K562 (cell line): ENCODE measurements around the gene YARS1. TPM values are rescaled to one million over a fixed set of nuclear protein-coding genes. Genes with fewer than 3 reads are reported as not detected.

Experiments used
- ATAC-seq: fragments of 200-7000 bp; cut with Tn5 transposase; 3 replicates; pipeline ENCODE4 v1.9.1; 2020; ENCODE audit warnings: moderate library complexity
- BruUV-seq: library from RNA; stranded (reverse); fragments of 400-500 nt; replicated peaks from 2 replicates; lab custom pipeline; 2021; lab: Mats Ljungman, UMichigan
- CTCF ChIA-PET: fragments of 300-600 bp; formaldehyde crosslinking; extraction: SDS; loops from one replicate; lab custom pipeline; 2021; ENCODE audit warnings: low intra/inter-chr PET ratio; lab: Yijun Ruan, JAX
- POLR2A ChIA-PET: fragments of 300-600, 350-650 bp; sonication (Branson Sonifier 250); formaldehyde crosslinking; extraction: SDS; loops from one replicate; lab custom pipeline; 2021; ENCODE audit warnings: antibody characterized with exemption, inconsistent platforms; lab: Yijun Ruan, JAX
- DNase-seq, 4 experiments: peaks; one replicate each; pipeline versions ENCODE4 v3.0.0 to v3.0.0-alpha.2; 2011 to 2018; ENCODE audit warnings: low spot score in 3 of 4, mixed read lengths in 3 of 4; ENCODE audit errors: extremely low read depth in 1 of 4
- FAIRE-seq: peaks from 2 replicates; lab custom pipeline; 2011; peaks lifted over from hg19 to GRCh38; lab: Jason Lieb, UNC
- H2AFZ ChIP-seq: 2 replicates; pipeline ENCODE4 v1.6.0; 2011; ENCODE audit warnings: low read depth, low read length, control low read depth, inconsistent platforms
- H3K27ac ChIP-seq: fragments of 200-600 bp; 3 replicates; pipeline ENCODE4 v1.8.0; 2011; ENCODE audit warnings: low read depth, mild to moderate bottlenecking, control low read depth, inconsistent platforms, low read length, moderate library complexity, mixed read lengths; ENCODE audit errors: extremely low read depth
- H3K27me3 ChIP-seq, 2 experiments: fragments of 300-600 bp in 1 of 2; 2 replicates in 1 of 2; 3 replicates in 1 of 2; pipeline versions ENCODE4 v1.6.0 to v1.8.0; 2011; ENCODE audit warnings: inconsistent platforms in 2 of 2, low read length in 2 of 2, mild to moderate bottlenecking in 1 of 2, mixed read lengths in 1 of 2, moderate library complexity in 1 of 2; ENCODE audit not compliant: control insufficient read depth in 2 of 2, insufficient read depth in 2 of 2
- H3K36me3 ChIP-seq: fragments of 300-600 bp; 3 replicates; pipeline ENCODE4 v1.8.0; 2011; ENCODE audit warnings: mild to moderate bottlenecking, low read length, inconsistent platforms; ENCODE audit not compliant: control insufficient read depth, insufficient read depth
- H3K4me1 ChIP-seq, 2 experiments: fragments of 200-600 bp in 1 of 2; replicated peaks in 1 of 2; 2 replicates in 1 of 2; 3 replicates in 1 of 2; pipeline versions ENCODE4 v1.5.1 to v1.8.0; 2011; ENCODE audit warnings: inconsistent platforms in 2 of 2, low read length in 2 of 2, mild to moderate bottlenecking in 1 of 2, mixed read lengths in 1 of 2, moderate library complexity in 1 of 2; ENCODE audit not compliant: control insufficient read depth in 2 of 2, insufficient read depth in 2 of 2
- H3K4me2 ChIP-seq: 2 replicates; pipeline ENCODE4 v1.6.1; 2011; ENCODE audit warnings: low read length, control low read depth, inconsistent platforms, mixed read lengths; ENCODE audit not compliant: insufficient read depth
- H3K4me3 ChIP-seq: fragments of 200-600 bp; sonication (generic), shearing (Covaris generic); 2 replicates; pipeline ENCODE4 v1.5.1; 2016; ENCODE audit warnings: control low read depth, inconsistent platforms
- H3K79me2 ChIP-seq: fragments of 200-600 bp; 3 replicates; pipeline ENCODE4 v1.8.0; 2011; ENCODE audit warnings: low read length, inconsistent platforms; ENCODE audit not compliant: control insufficient read depth, insufficient read depth
- H3K9ac ChIP-seq, 2 experiments: 2 replicates each; pipeline versions ENCODE4 v1.6.0 to v1.6.1; 2011; ENCODE audit warnings: low read depth in 2 of 2, low read length in 2 of 2, control low read depth in 1 of 2, inconsistent platforms in 1 of 2, mild to moderate bottlenecking in 1 of 2, mixed read lengths in 1 of 2; ENCODE audit not compliant: insufficient read depth in 1 of 2
- H3K9me1 ChIP-seq: one replicate; pipeline ENCODE4 v1.6.0; 2011; ENCODE audit warnings: inconsistent platforms, mild to moderate bottlenecking, low read length, moderate library complexity; ENCODE audit not compliant: control insufficient read depth, insufficient read depth
- H3K9me3 ChIP-seq: replicated peaks from 2 replicates; pipeline ENCODE4 v1.5.1; 2011; ENCODE audit warnings: low read depth, low read length, inconsistent platforms; ENCODE audit not compliant: control insufficient read depth, insufficient read depth
- H4K20me1 ChIP-seq: replicated peaks from 2 replicates; pipeline ENCODE4 v1.6.1; 2011; ENCODE audit warnings: low read length, inconsistent platforms, mixed read lengths; ENCODE audit not compliant: control insufficient read depth, insufficient read depth
- LARP7 ChIP-seq: fragments of 450-650 bp; IDR thresholded peaks from 2 replicates; pipeline ENCODE4 v1.6.1; 2016
- POLR2AphosphoS2 ChIP-seq: IDR thresholded peaks from 2 replicates; pipeline ENCODE4 v1.6.1; 2012; ENCODE audit warnings: low read length, improper control_type of control experiment
- SMARCB1 ChIP-seq: IDR thresholded peaks from 2 replicates; pipeline ENCODE4 v1.6.1; 2011; ENCODE audit warnings: improper control_type of control experiment, low read depth; ENCODE audit not compliant: insufficient read length
- SUPT5H ChIP-seq: fragments of 450-650 bp; IDR thresholded peaks from 2 replicates; pipeline ENCODE4 v1.6.1; 2016
- WGBS: fragments of 100-300 bp; shearing (Covaris generic); methylation state at CpG from one replicate; pipeline ENCODE4 v1.1.6; 2016; ENCODE audit warnings: low coverage, mixed read lengths; ENCODE audit not compliant: insufficient coverage; ENCODE audit errors: missing lambda C conversion rate; 5-methylcytosine and 5-hydroxymethylcytosine counted together
- in situ Hi-C: fragments of 300-500 bp; cut with MboI; formaldehyde crosslinking; loops from 4 replicates; pipeline ENCODE4 v1.15.0; 2018; ENCODE audit warnings: inconsistent platforms, mixed read lengths
- intact Hi-C: fragments of 100-400 bp; cut with micrococcal nuclease; formaldehyde crosslinking; loops from 2 replicates; pipeline ENCODE4 v1.14.2; 2022
- polyA plus RNA-seq, 8 experiments: library from polyadenylated mRNA; depleted of rRNA in 4 of 8; stranded (reverse) in 5 of 8; unstranded in 3 of 8; fragments of >200 nt; fragmentation: Nextera tagmentation in 2 of 8; fragmentation: Illumina TruSeq in 1 of 8; extraction: Ambion mirVana in 2 of 8; extraction: Trizol in 1 of 8; gene quantifications; 2 replicates each; pipeline versions ENCODE4 v1.2.1 to v1.2.3, GENCODE V29; 2011 to 2014; ENCODE audit warnings: inconsistent platforms in 1 of 8, missing spikeins in 1 of 8
- total RNA-seq, 7 experiments: library from RNA; depleted of rRNA in 6 of 7; stranded (reverse); fragments of >200 nt in 6 of 7; fragmentation: Illumina TruSeq in 2 of 7; extraction: Trizol in 2 of 7; gene quantifications; 2 replicates each; pipeline versions ENCODE4 v1.2.1 to v1.2.3, GENCODE V29; 2011 to 2021; ENCODE audit warnings: low replicate concordance in 1 of 7
- TF ChIP-seq, protein P1 (sequence below): sonication (generic); formaldehyde crosslinking; IDR thresholded peaks from 2 replicates; pipeline ENCODE4 v1.5.0; 2020; ENCODE audit warnings: missing genetic modification reagents

The YARS1 gene
- total and polyA plus RNA-seq, 9 of the 15 experiments (the other 6 are each of a cell fraction or from before 2014, with no cell fraction given): 66.2 to 336 (median 201) TPM

DNA sequence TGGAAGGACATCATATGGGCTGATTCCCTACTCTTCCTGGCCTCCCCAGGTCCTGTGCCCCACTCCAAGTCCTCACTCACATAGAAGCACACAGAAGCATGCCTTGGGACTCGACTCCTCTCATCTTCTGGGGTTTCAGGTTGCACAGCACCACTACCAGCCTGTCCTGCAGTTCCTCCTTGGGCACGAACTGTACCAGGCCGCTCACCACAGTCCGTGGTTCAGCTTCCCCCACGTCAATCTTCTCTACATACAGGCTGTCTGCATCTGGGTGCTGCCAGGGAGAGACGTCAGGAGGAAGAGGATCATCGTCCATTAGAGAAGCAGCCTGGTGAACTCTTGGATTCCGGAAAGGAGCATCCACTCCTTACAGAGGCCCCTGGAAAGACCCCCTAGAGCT, 37.2 kb downstream of the YARS1 start:
- Histone ChIP-seq H3K4me3 (no peak overlapping the region), H3K27me3 (no peaks in the 10 kb centered on the region), H3K4me2 (no peak overlapping the region), H3K9me3 (no peaks in the 10 kb centered on the region), H2AFZ (no peak overlapping the region), H3K9me1 (peaks cover 5% of the 10 kb centered on the region), H3K9ac (no peak overlapping the region)
- DNase-seq: no peak
- intact Hi-C loops: no loop called here
- no peak for FAIRE-seq
- no TSS peak for BruUV-seq
- no peak for ATAC-seq
- in situ Hi-C loops: no loop called here
- POLR2A ChIA-PET: interaction anchor here (0.6 to 2.2 kb wide), 3 partner anchors 9 to 106 kb away, joined by 3 to 4 read pairs (median 3); no protein-coding TSS in a partner anchor
- TF ChIP-seq LARP7 (no peak), SUPT5H (peak; percentile 38; the same call in 1 of the 2 replicates), SMARCB1 (no peak)
- TF ChIP-seq, all 486 proteins: peak for 1
- Histone ChIP-seq H4K20me1 (no peaks in the 10 kb centered on the region; the same call in 1 of the 2 replicates), H3K79me2 (no peaks in the 10 kb centered on the region), H3K27ac (no peak overlapping the region), H3K36me3 (peaks cover 96% of the 10 kb centered on the region), H3K4me1 (no peaks in the 10 kb centered on the region; a peak in 1 of 5 replicates)
- 96% methylated on average over 8 of the region's 8 CpGs for WGBS
- CTCF ChIA-PET: interaction anchor here (0.8 kb wide), 1 partner anchor 67 kb away, joined by 3 read pairs; no protein-coding TSS in a partner anchor

DNA sequence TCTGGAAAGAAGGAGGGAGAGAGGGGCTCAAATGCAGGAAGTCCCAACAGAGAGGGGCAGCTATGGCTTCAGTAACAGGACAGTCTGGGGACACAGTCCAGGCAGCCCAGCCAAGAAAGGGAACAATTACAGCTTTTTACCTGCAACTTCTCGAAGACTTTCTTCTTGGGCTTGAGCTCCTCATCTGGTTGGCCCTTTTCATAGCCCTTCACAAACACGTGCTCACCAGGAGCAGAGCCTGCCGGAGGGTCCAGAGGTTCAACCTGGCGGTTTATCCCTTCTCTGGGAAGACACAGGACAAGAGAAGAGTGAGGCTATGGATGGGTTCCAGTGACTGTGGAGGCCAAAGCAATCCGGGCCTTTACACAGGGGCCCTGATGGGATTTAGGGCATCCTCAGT, 37.9 kb downstream of the YARS1 start:
- CTCF ChIA-PET: interaction anchor here (0.6 to 0.8 kb wide), 2 partner anchors 67 to 651 kb away, joined by 3 to 4 read pairs; partner anchors contain the start of gene PHC2
- DNase-seq: no peak
- H3K79me2 ChIP-seq: no peaks in the 10 kb centered on the region
- H2AFZ ChIP-seq: no peak overlapping the region
- peaks cover 5% of the 10 kb centered on the region for H3K9me1 ChIP-seq
- FAIRE-seq: no peak
- no peaks in the 10 kb centered on the region; the same call in 1 of the 2 replicates for H4K20me1 ChIP-seq
- POLR2A ChIA-PET: interaction anchor here (0.6 to 8.8 kb wide), 5 partner anchors 8 to 1619 kb away, joined by 3 to 116 read pairs (median 3); no protein-coding TSS in a partner anchor
- no peak overlapping the region for H3K9ac ChIP-seq
- no peak overlapping the region for H3K4me2 ChIP-seq
- H3K36me3 ChIP-seq: peaks cover 96% of the 10 kb centered on the region
- no TSS peak for BruUV-seq
- H3K4me1 ChIP-seq: no peaks in the 10 kb centered on the region; a peak in 1 of 5 replicates
- no peak for ATAC-seq
- intact Hi-C loops: no loop called here
- no peaks in the 10 kb centered on the region for H3K27me3 ChIP-seq
- WGBS: 90% methylated on average over 5 of the region's 5 CpGs
- H3K4me3 ChIP-seq: no peak overlapping the region
- no peak overlapping the region for H3K27ac ChIP-seq
- no peaks in the 10 kb centered on the region for H3K9me3 ChIP-seq
- peak; percentile 54; the same call in 1 of the 2 replicates for TF ChIP-seq POLR2AphosphoS2
- TF ChIP-seq, protein P1, sequence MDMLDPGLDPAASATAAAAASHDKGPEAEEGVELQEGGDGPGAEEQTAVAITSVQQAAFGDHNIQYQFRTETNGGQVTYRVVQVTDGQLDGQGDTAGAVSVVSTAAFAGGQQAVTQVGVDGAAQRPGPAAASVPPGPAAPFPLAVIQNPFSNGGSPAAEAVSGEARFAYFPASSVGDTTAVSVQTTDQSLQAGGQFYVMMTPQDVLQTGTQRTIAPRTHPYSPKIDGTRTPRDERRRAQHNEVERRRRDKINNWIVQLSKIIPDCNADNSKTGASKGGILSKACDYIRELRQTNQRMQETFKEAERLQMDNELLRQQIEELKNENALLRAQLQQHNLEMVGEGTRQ (CRISPR knock-in tag): no peak
- in situ Hi-C loops: no loop called here
